Activated CD4-positive, alpha-beta T cell treated with anti-CD3 and anti-CD28 coated beads, Interleukin-2, amount 10 ng/mL, durations not matched to agents 7 days and 5 days (primary cell): Measurements from ENCODE around the gene GYG2. TPM values are rescaled to one million over a fixed set of nuclear protein-coding genes. Genes with fewer than 3 reads are reported as not detected.
"Not testable (repeated sequence)": the region's sequence is repeated elsewhere in the genome, so short reads cannot be mapped to it uniquely, and the experiment has no call there.

Experiments
- CTCF ChIA-PET: fragments of 350-600 bp; sonication (Branson Sonifier 250); formaldehyde crosslinking; loops from one replicate; lab custom pipeline; 2021; ENCODE audit warnings: antibody characterized with exemption; lab: Charles Lee
- POLR2A ChIA-PET: fragments of 350-600 bp; sonication (Branson Sonifier 250); formaldehyde crosslinking; loops from one replicate; lab custom pipeline; 2021; ENCODE audit warnings: antibody characterized with exemption; lab: Charles Lee
- DNase-seq: peaks from one replicate; pipeline ENCODE4 v3.0.0-alpha.2; 2020
- H3K27ac Mint-ChIP-seq: one replicate; pipeline ENCODE4 v1.8.0; 2021; ENCODE audit warnings: mild to moderate bottlenecking, moderate library complexity, mixed read lengths
- H3K27me3 Mint-ChIP-seq: one replicate; pipeline ENCODE4 v1.8.0; 2021; ENCODE audit warnings: mixed read lengths
- H3K36me3 Mint-ChIP-seq: one replicate; pipeline ENCODE4 v1.8.0; 2021; ENCODE audit warnings: low read depth, mixed read lengths
- H3K4me1 Mint-ChIP-seq: one replicate; pipeline ENCODE4 v1.8.0; 2021; ENCODE audit warnings: mixed read lengths
- H3K4me3 Mint-ChIP-seq: one replicate; pipeline ENCODE4 v1.8.0; 2021; ENCODE audit warnings: mild to moderate bottlenecking, moderate library complexity, mixed read lengths
- H3K9me3 Mint-ChIP-seq: one replicate; pipeline ENCODE4 v1.8.0; 2021; ENCODE audit warnings: mixed read lengths
- total RNA-seq, 2 experiments: library from RNA; stranded (reverse); gene quantifications; one replicate each; pipeline ENCODE4 v1.2.3, GENCODE V29; 2021

The GYG2 gene
- total RNA-seq, 2 experiments from 2014 or later, result not detected

- Mint-ChIP-seq H3K4me3 (no peak overlapping the region), H3K27ac (no peak overlapping the region), H3K27me3 (peaks cover 1% of the 10 kb centered on the region), H3K9me3 (peaks cover 2% of the 10 kb centered on the region), H3K4me1 (peaks cover 4% of the 10 kb centered on the region), H3K36me3 (no peaks in the 10 kb centered on the region)
- ChIA-PET POLR2A (no interaction called here), CTCF (no interaction called here)
- DNase-seq, result no peak
These were observed 74.6 kb downstream of the GYG2 start for GRCh38 chrX:2903366-2903765.

- H3K4me3 Mint-ChIP-seq, result no peak overlapping the region
- H3K4me1 Mint-ChIP-seq, result no peaks in the 10 kb centered on the region
- ChIA-PET POLR2A (no interaction called here), CTCF (no interaction called here)
- no peaks in the 10 kb centered on the region for H3K27me3 Mint-ChIP-seq
- H3K27ac Mint-ChIP-seq, result no peak overlapping the region
- peaks cover 2% of the 10 kb centered on the region for H3K9me3 Mint-ChIP-seq
- H3K36me3 Mint-ChIP-seq, result no peaks in the 10 kb centered on the region
- DNase-seq, result no peak
These were observed 78.6 kb downstream of the GYG2 start for GRCh38 chrX:2907295-2907694.

- POLR2A ChIA-PET, result no interaction called here
- Mint-ChIP-seq H3K27ac (no peak overlapping the region), H3K9me3 (no peaks in the 10 kb centered on the region), H3K36me3 (no peaks in the 10 kb centered on the region), H3K27me3 (no peaks in the 10 kb centered on the region), H3K4me1 (no peaks in the 10 kb centered on the region), H3K4me3 (no peak overlapping the region)
- no peak for DNase-seq
- CTCF ChIA-PET, result no interaction called here
These were observed 79.5 kb downstream of the GYG2 start for GRCh38 chrX:2908125-2908685.

- ChIA-PET POLR2A (no interaction called here), CTCF (no interaction called here)
- Mint-ChIP-seq H3K4me3 (no peak overlapping the region), H3K4me1 (no peaks in the 10 kb centered on the region), H3K9me3 (no peaks in the 10 kb centered on the region), H3K27ac (no peak overlapping the region), H3K27me3 (no peaks in the 10 kb centered on the region), H3K36me3 (no peaks in the 10 kb centered on the region)
- no peak for DNase-seq
These were observed 81.4 kb downstream of the GYG2 start for GRCh38 chrX:2910109-2910508.

GRCh38 chrX:2913118-2913517 lies 84.4 kb downstream of the GYG2 start:
- ChIA-PET POLR2A (no interaction called here), CTCF (no interaction called here)
- H3K4me3 Mint-ChIP-seq, result no peak overlapping the region
- H3K27ac Mint-ChIP-seq, result no peak overlapping the region
- H3K4me1 Mint-ChIP-seq, result no peaks in the 10 kb centered on the region
- H3K36me3 Mint-ChIP-seq, result no peaks in the 10 kb centered on the region
- H3K9me3 Mint-ChIP-seq, result no peaks in the 10 kb centered on the region
- H3K27me3 Mint-ChIP-seq, result no peaks in the 10 kb centered on the region
- no peak for DNase-seq

- no peak overlapping the region for H3K27ac Mint-ChIP-seq
- no peaks in the 10 kb centered on the region for H3K36me3 Mint-ChIP-seq
- no peaks in the 10 kb centered on the region for H3K9me3 Mint-ChIP-seq
- no peaks in the 10 kb centered on the region for H3K4me1 Mint-ChIP-seq
- CTCF ChIA-PET, result no interaction called here
- H3K4me3 Mint-ChIP-seq, result no peak overlapping the region
- H3K27me3 Mint-ChIP-seq, result no peaks in the 10 kb centered on the region
- POLR2A ChIA-PET, result no interaction called here
- no peak for DNase-seq
These were observed 89.0 kb downstream of the GYG2 start for GRCh38 chrX:2917767-2918166.

GRCh38 chrX:2921193-2921592 lies 92.5 kb downstream of the GYG2 start:
- DNase-seq, result no peak
- Mint-ChIP-seq H3K4me1 (no peaks in the 10 kb centered on the region), H3K36me3 (no peaks in the 10 kb centered on the region), H3K9me3 (no peaks in the 10 kb centered on the region), H3K27ac (no peak overlapping the region), H3K4me3 (no peak overlapping the region), H3K27me3 (no peaks in the 10 kb centered on the region)
- CTCF ChIA-PET, result no interaction called here
- POLR2A ChIA-PET, result no interaction called here

GRCh38 chrX:2921750-2922149 lies 93.0 kb downstream of the GYG2 start:
- Mint-ChIP-seq H3K27me3 (no peaks in the 10 kb centered on the region), H3K4me3 (no peak overlapping the region), H3K36me3 (no peaks in the 10 kb centered on the region), H3K27ac (no peak overlapping the region), H3K9me3 (no peaks in the 10 kb centered on the region), H3K4me1 (no peaks in the 10 kb centered on the region)
- ChIA-PET POLR2A (no interaction called here), CTCF (no interaction called here)
- DNase-seq, result no peak

- no peaks in the 10 kb centered on the region for H3K9me3 Mint-ChIP-seq
- no peaks in the 10 kb centered on the region for H3K27me3 Mint-ChIP-seq
- H3K4me1 Mint-ChIP-seq, result no peaks in the 10 kb centered on the region
- H3K27ac Mint-ChIP-seq, result no peak overlapping the region
- no peaks in the 10 kb centered on the region for H3K36me3 Mint-ChIP-seq
- POLR2A ChIA-PET, result no interaction called here
- H3K4me3 Mint-ChIP-seq, result no peak overlapping the region
- CTCF ChIA-PET, result no interaction called here
- DNase-seq, result no peak
These were observed 95.4 kb downstream of the GYG2 start for GRCh38 chrX:2924151-2924550.

- H3K36me3 Mint-ChIP-seq, CTCF ChIA-PET: not testable (repeated sequence)
These were observed 97.5 kb downstream of the GYG2 start for GRCh38 chrX:2926255-2926654.

GRCh38 chrX:2926664-2927275 lies 98.0 kb downstream of the GYG2 start:
- H3K4me3 Mint-ChIP-seq, result no peak overlapping the region
- H3K36me3 Mint-ChIP-seq, result no peaks in the 10 kb centered on the region
- DNase-seq, result no peak
- H3K4me1 Mint-ChIP-seq, result no peaks in the 10 kb centered on the region
- peaks cover 4% of the 10 kb centered on the region for H3K27me3 Mint-ChIP-seq
- H3K9me3 Mint-ChIP-seq, result peaks cover 2% of the 10 kb centered on the region
- ChIA-PET POLR2A (no interaction called here), CTCF (no interaction called here)
- no peak overlapping the region for H3K27ac Mint-ChIP-seq

More at GRCh38 chrX:2926255-2926654, 97.5 kb downstream of the GYG2 start:
- H3K4me3 Mint-ChIP-seq, H3K9me3 Mint-ChIP-seq, H3K27ac Mint-ChIP-seq, POLR2A ChIA-PET, H3K4me1 Mint-ChIP-seq, H3K27me3 Mint-ChIP-seq, DNase-seq: not testable (repeated sequence)

GRCh38 chrX:2928191-2928582 lies 99.5 kb downstream of the GYG2 start:
- H3K4me1 Mint-ChIP-seq, result no peaks in the 10 kb centered on the region
- H3K4me3 Mint-ChIP-seq, result peak overlapping the region; percentile 52
- peaks cover 4% of the 10 kb centered on the region for H3K27me3 Mint-ChIP-seq
- CTCF ChIA-PET, result interaction anchor here (1.5 kb wide), 1 partner anchor 9 kb away, joined by 4 read pairs; no protein-coding TSS in a partner anchor
- peak; percentile 6 for DNase-seq
- no peaks in the 10 kb centered on the region for H3K36me3 Mint-ChIP-seq
- no peak overlapping the region for H3K27ac Mint-ChIP-seq
- H3K9me3 Mint-ChIP-seq, result peaks cover 4% of the 10 kb centered on the region
- POLR2A ChIA-PET, result no interaction called here

- POLR2A ChIA-PET, result no interaction called here
- peak within 1 kb of the TSS; percentile 84 for H3K27ac Mint-ChIP-seq
- H3K36me3 Mint-ChIP-seq, result no peaks in the 10 kb centered on the region
- CTCF ChIA-PET, result interaction anchor here (1.5 kb wide), 1 partner anchor 9 kb away, joined by 4 read pairs; no protein-coding TSS in a partner anchor
- peak; percentile 44 for DNase-seq
- H3K4me1 Mint-ChIP-seq, result no peaks in the 10 kb centered on the region
- peaks cover 4% of the 10 kb centered on the region for H3K27me3 Mint-ChIP-seq
- H3K9me3 Mint-ChIP-seq, result peaks cover 4% of the 10 kb centered on the region
- H3K4me3 Mint-ChIP-seq, result peak within 1 kb of the TSS; percentile 76
These were observed 100.1 kb downstream of the GYG2 start, which contains the start of gene ARSD for GRCh38 chrX:2928583-2929434. Gene ARSD (minus strand): TSS chrX:2929339. CDS start chrX:2929275, 64 bp downstream.
